Testis (tissue), 2 donors: ENCODE measurements around the gene SPON1.
"Not testable (repeated sequence)": the region's sequence is repeated elsewhere in the genome, so short reads cannot be mapped to it uniquely, and the experiment has no call there.

ENCODE experiments used
- POLR2A ChIP-seq: fragments of 450-650 bp; IDR thresholded peaks from one replicate; pipeline ENCODE4 v1.6.1; 2017; ENCODE audit warnings: antibody characterized with exemption, mild to moderate bottlenecking, moderate library complexity
- TF ChIP-seq, protein P1 (sequence below), 3 experiments: fragments of 450-650 bp in 2 of 3; fragments of 200-600 bp in 1 of 3; sonication (generic) in 1 of 3; IDR thresholded peaks; one replicate each; pipeline ENCODE4 v1.5.1; 2016 to 2019; ENCODE audit warnings: antibody characterized with exemption in 3 of 3, mild to moderate bottlenecking in 2 of 3, moderate library complexity in 1 of 3

DNA sequence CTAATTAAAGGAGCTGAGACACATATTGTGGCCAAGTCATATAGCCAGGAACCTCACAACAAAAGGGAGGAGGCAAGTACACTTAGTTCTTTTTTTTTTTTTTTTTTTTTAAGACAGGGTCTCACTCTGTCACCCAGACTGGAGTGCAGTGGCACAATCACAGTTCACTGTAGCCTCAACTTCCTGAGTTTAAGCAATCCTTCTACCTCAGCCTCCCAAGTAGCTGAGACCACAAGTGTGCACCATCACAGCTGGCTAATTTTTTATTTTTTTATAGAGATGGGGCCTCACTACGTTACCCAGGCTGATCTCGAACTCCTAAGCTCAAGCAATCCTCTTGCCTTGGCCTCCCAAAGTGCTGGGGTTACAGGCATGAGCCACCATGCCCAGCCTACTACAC lies 73.0 kb downstream of the SPON1 start:
- TF ChIP-seq, protein P1, sequence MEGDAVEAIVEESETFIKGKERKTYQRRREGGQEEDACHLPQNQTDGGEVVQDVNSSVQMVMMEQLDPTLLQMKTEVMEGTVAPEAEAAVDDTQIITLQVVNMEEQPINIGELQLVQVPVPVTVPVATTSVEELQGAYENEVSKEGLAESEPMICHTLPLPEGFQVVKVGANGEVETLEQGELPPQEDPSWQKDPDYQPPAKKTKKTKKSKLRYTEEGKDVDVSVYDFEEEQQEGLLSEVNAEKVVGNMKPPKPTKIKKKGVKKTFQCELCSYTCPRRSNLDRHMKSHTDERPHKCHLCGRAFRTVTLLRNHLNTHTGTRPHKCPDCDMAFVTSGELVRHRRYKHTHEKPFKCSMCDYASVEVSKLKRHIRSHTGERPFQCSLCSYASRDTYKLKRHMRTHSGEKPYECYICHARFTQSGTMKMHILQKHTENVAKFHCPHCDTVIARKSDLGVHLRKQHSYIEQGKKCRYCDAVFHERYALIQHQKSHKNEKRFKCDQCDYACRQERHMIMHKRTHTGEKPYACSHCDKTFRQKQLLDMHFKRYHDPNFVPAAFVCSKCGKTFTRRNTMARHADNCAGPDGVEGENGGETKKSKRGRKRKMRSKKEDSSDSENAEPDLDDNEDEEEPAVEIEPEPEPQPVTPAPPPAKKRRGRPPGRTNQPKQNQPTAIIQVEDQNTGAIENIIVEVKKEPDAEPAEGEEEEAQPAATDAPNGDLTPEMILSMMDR (IDR thresholded peaks at IDR 0.05) = not testable (repeated sequence)
- not testable (repeated sequence) for TF ChIP-seq POLR2A
